ENCODE data around the gene NPC1. TPM values are rescaled to one million over a fixed set of nuclear protein-coding genes. Genes with fewer than 3 reads are reported as not detected.

NPC1 gene
- total RNA-seq, 1 donor from 2014 or later, result 21.6 TPM

GRCh38 chr18:23593720-23594119, 7.4 kb upstream of the NPC1 start:
- no peak overlapping the region for H3K4me3 ChIP-seq
- DNase-seq (ENCODE audit: low spot score in 2 of 2), result no peak
- H3K9me3 ChIP-seq, result no peaks in the 10 kb centered on the region
- H3K36me3 ChIP-seq, result no peaks in the 10 kb centered on the region
- no peaks in the 10 kb centered on the region for H3K4me1 ChIP-seq
- intact Hi-C loops (cut with DNase I), result no loop called here
- no peak overlapping the region for H3K27ac ChIP-seq
- TF ChIP-seq CTCF (IDR thresholded peaks at IDR 0.05), result no peak
- H3K27me3 ChIP-seq, result no peaks in the 10 kb centered on the region

- no peak for TF ChIP-seq CTCF (IDR thresholded peaks at IDR 0.05)
- Histone ChIP-seq H3K27ac (no peak overlapping the region), H3K4me1 (no peaks in the 10 kb centered on the region), H3K4me3 (no peak overlapping the region), H3K9me3 (no peaks in the 10 kb centered on the region), H3K36me3 (no peaks in the 10 kb centered on the region), H3K27me3 (no peaks in the 10 kb centered on the region)
- intact Hi-C loops (cut with DNase I), result no loop called here
- no peak for DNase-seq (ENCODE audit: low spot score in 2 of 2)
Observed at GRCh38 chr18:23592911-23593310, 6.6 kb upstream of the NPC1 start.

GRCh38 chr18:23591011-23591410, 4.7 kb upstream of the NPC1 start:
- intact Hi-C loops (cut with DNase I), result no loop called here
- H3K4me1 ChIP-seq, result peaks cover 0 to 4% of the 10 kb centered on the region in 2 donors
- no peaks in the 10 kb centered on the region for H3K27me3 ChIP-seq
- no peaks in the 10 kb centered on the region for H3K36me3 ChIP-seq
- no peak overlapping the region for H3K4me3 ChIP-seq
- H3K27ac ChIP-seq, result no peak overlapping the region
- H3K9me3 ChIP-seq, result no peaks in the 10 kb centered on the region
- no peak for TF ChIP-seq CTCF (IDR thresholded peaks at IDR 0.05)
- no peak for DNase-seq (ENCODE audit: low spot score in 2 of 2)

- Histone ChIP-seq H3K36me3 (no peaks in the 10 kb centered on the region), H3K27me3 (no peaks in the 10 kb centered on the region), H3K27ac (no peak overlapping the region), H3K9me3 (no peaks in the 10 kb centered on the region), H3K4me1 (peaks cover 10 to 13% of the 10 kb centered on the region in 2 donors), H3K4me3 (no peak overlapping the region)
- TF ChIP-seq CTCF (IDR thresholded peaks at IDR 0.05), result no peak
- no peak for DNase-seq (ENCODE audit: low spot score in 2 of 2)
- intact Hi-C loops (cut with DNase I), result loop anchor here (5.0 to 10.0 kb wide), 3 partner anchors 137 to 1766 kb away; partner anchors contain the start of genes RIOK3 and ZNF521
Observed at GRCh38 chr18:23588836-23589560, 2.7 kb upstream of the NPC1 start.

GRCh38 chr18:23587220-23587642, 925 bp upstream of the NPC1 start:
- TF ChIP-seq CTCF (IDR thresholded peaks at IDR 0.05), result no peak
- H3K27me3 ChIP-seq, result no peaks in the 10 kb centered on the region
- H3K36me3 ChIP-seq, result peaks cover 0 to 3% of the 10 kb centered on the region in 2 donors
- intact Hi-C loops (cut with DNase I), result loop anchor here (1.0 to 10.0 kb wide), 4 partner anchors 71 to 1768 kb away; partner anchors contain the start of genes RIOK3 and ZNF521
- no peak for DNase-seq (ENCODE audit: low spot score in 2 of 2)
- H3K4me3 ChIP-seq, result peak overlapping the region; percentile 84 to 87
- no peaks in the 10 kb centered on the region for H3K9me3 ChIP-seq
- H3K4me1 ChIP-seq, result peaks cover 10 to 29% of the 10 kb centered on the region in 2 donors
- H3K27ac ChIP-seq, result peak overlapping the region; percentile 98 to 100
